ENCODE results near the gene TMEM237.

Gene TMEM237

GRCh38 chr2:201656740-201657139, 13.4 kb upstream of the TMEM237 start:
- no peaks in the 10 kb centered on the region for H3K9me3 ChIP-seq
- no peak overlapping the region for H3K4me3 ChIP-seq
- no peak for DNase-seq (ENCODE audit: low spot score in 2 of 2)
- no peaks in the 10 kb centered on the region; the same call in 1 of the 2 replicates for H3K27me3 ChIP-seq (ENCODE audit: low read depth)
- H3K36me3 ChIP-seq (replicated peaks): no peaks in the 10 kb centered on the region
- in situ Hi-C loops (cut with MboI; ENCODE audit: low sequenced_read_pairs): no loop called here
- H3K4me1 ChIP-seq: no peaks in the 10 kb centered on the region

- Histone ChIP-seq H3K4me1 (no peaks in the 10 kb centered on the region), H3K9me3 (no peaks in the 10 kb centered on the region), H3K36me3 (replicated peaks) (no peaks in the 10 kb centered on the region), H3K4me3 (no peak overlapping the region), H3K27me3 (ENCODE audit: low read depth) (no peaks in the 10 kb centered on the region; the same call in 1 of the 2 replicates)
- no peak for DNase-seq (ENCODE audit: low spot score in 2 of 2)
- in situ Hi-C loops (cut with MboI; ENCODE audit: low sequenced_read_pairs): no loop called here
Observed at GRCh38 chr2:201656102-201656501, 12.8 kb upstream of the TMEM237 start.

- in situ Hi-C loops (cut with MboI; ENCODE audit: low sequenced_read_pairs): no loop called here
Observed at GRCh38 chr2:201654616-201655384, 11.5 kb upstream of the TMEM237 start.

GRCh38 chr2:201653221-201653620, 9.9 kb upstream of the TMEM237 start:
- no peak for DNase-seq (ENCODE audit: low spot score in 2 of 2)
- Histone ChIP-seq H3K27me3 (ENCODE audit: low read depth) (no peaks in the 10 kb centered on the region; the same call in 1 of the 2 replicates), H3K36me3 (replicated peaks) (no peaks in the 10 kb centered on the region), H3K9me3 (no peaks in the 10 kb centered on the region), H3K4me3 (no peak overlapping the region), H3K4me1 (no peaks in the 10 kb centered on the region)
- in situ Hi-C loops (cut with MboI; ENCODE audit: low sequenced_read_pairs): no loop called here

More at GRCh38 chr2:201654616-201655384, 11.5 kb upstream of the TMEM237 start:
- H3K4me1 ChIP-seq: no peaks in the 10 kb centered on the region
- DNase-seq (ENCODE audit: low spot score in 2 of 2): no peak
- no peak overlapping the region for H3K4me3 ChIP-seq
- no peaks in the 10 kb centered on the region for H3K9me3 ChIP-seq
- no peaks in the 10 kb centered on the region for H3K36me3 ChIP-seq (replicated peaks)
- no peaks in the 10 kb centered on the region; the same call in 1 of the 2 replicates for H3K27me3 ChIP-seq (ENCODE audit: low read depth)

- DNase-seq (ENCODE audit: low spot score in 2 of 2): no peak
- Histone ChIP-seq H3K4me1 (no peaks in the 10 kb centered on the region), H3K9me3 (no peaks in the 10 kb centered on the region), H3K4me3 (no peak overlapping the region), H3K36me3 (replicated peaks) (no peaks in the 10 kb centered on the region), H3K27me3 (ENCODE audit: low read depth) (no peaks in the 10 kb centered on the region; the same call in 1 of the 2 replicates)
- in situ Hi-C loops (cut with MboI; ENCODE audit: low sequenced_read_pairs): no loop called here
Observed at GRCh38 chr2:201649442-201649841, 6.1 kb upstream of the TMEM237 start.

GRCh38 chr2:201647431-201647830, 4.1 kb upstream of the TMEM237 start:
- DNase-seq (ENCODE audit: low spot score in 2 of 2): no peak
- Histone ChIP-seq H3K4me3 (no peak overlapping the region), H3K36me3 (replicated peaks) (no peaks in the 10 kb centered on the region), H3K4me1 (no peaks in the 10 kb centered on the region), H3K27me3 (ENCODE audit: low read depth) (no peaks in the 10 kb centered on the region; the same call in 1 of the 2 replicates), H3K9me3 (no peaks in the 10 kb centered on the region)
- in situ Hi-C loops (cut with MboI; ENCODE audit: low sequenced_read_pairs): no loop called here

- DNase-seq (ENCODE audit: low spot score in 2 of 2): no peak
- no peak overlapping the region for H3K4me3 ChIP-seq
- H3K27me3 ChIP-seq (ENCODE audit: low read depth): no peaks in the 10 kb centered on the region
- H3K9me3 ChIP-seq: no peaks in the 10 kb centered on the region
- no peaks in the 10 kb centered on the region for H3K36me3 ChIP-seq (replicated peaks)
- in situ Hi-C loops (cut with MboI; ENCODE audit: low sequenced_read_pairs): no loop called here
- no peaks in the 10 kb centered on the region for H3K4me1 ChIP-seq
Observed at GRCh38 chr2:201644001-201644400, 698 bp upstream of the TMEM237 start.

- peak; percentile 72 to 91 for DNase-seq (ENCODE audit: low spot score in 2 of 2)
- H3K4me1 ChIP-seq: no peaks in the 10 kb centered on the region
- in situ Hi-C loops (cut with MboI; ENCODE audit: low sequenced_read_pairs): no loop called here
- H3K36me3 ChIP-seq (replicated peaks): peaks cover 7% of the 10 kb centered on the region; the same call in 1 of the 2 replicates
- H3K27me3 ChIP-seq (ENCODE audit: low read depth): no peaks in the 10 kb centered on the region
- H3K4me3 ChIP-seq: peak overlapping the region; percentile 75
- H3K9me3 ChIP-seq: no peaks in the 10 kb centered on the region
Observed at GRCh38 chr2:201642579-201643215, 606 bp downstream of the TMEM237 start.

GRCh38 chr2:201642086-201642578, 1.2 kb downstream of the TMEM237 start:
- H3K4me3 ChIP-seq: peak overlapping the region; percentile 75
- DNase-seq (ENCODE audit: low spot score in 2 of 2): peak in 1 of 2 experiments; percentile 64
- in situ Hi-C loops (cut with MboI; ENCODE audit: low sequenced_read_pairs): no loop called here
- peaks cover 7% of the 10 kb centered on the region; the same call in 1 of the 2 replicates for H3K36me3 ChIP-seq (replicated peaks)
- no peaks in the 10 kb centered on the region for H3K9me3 ChIP-seq
- no peaks in the 10 kb centered on the region for H3K4me1 ChIP-seq
- no peaks in the 10 kb centered on the region for H3K27me3 ChIP-seq (ENCODE audit: low read depth)

- Histone ChIP-seq H3K4me3 (no peak overlapping the region), H3K36me3 (replicated peaks) (peaks cover 13% of the 10 kb centered on the region), H3K9me3 (no peaks in the 10 kb centered on the region), H3K4me1 (no peaks in the 10 kb centered on the region), H3K27me3 (ENCODE audit: low read depth) (no peaks in the 10 kb centered on the region)
- in situ Hi-C loops (cut with MboI; ENCODE audit: low sequenced_read_pairs): no loop called here
- DNase-seq (ENCODE audit: low spot score in 2 of 2): no peak
Observed at GRCh38 chr2:201639205-201639604, 4.1 kb downstream of the TMEM237 start.

GRCh38 chr2:201638326-201638725, 5.0 kb downstream of the TMEM237 start:
- in situ Hi-C loops (cut with MboI; ENCODE audit: low sequenced_read_pairs): no loop called here
- Histone ChIP-seq H3K36me3 (replicated peaks) (peaks cover 13% of the 10 kb centered on the region), H3K9me3 (no peaks in the 10 kb centered on the region), H3K27me3 (ENCODE audit: low read depth) (no peaks in the 10 kb centered on the region), H3K4me1 (no peaks in the 10 kb centered on the region), H3K4me3 (no peak overlapping the region)
- DNase-seq (ENCODE audit: low spot score in 2 of 2): no peak

- in situ Hi-C loops (cut with MboI; ENCODE audit: low sequenced_read_pairs): no loop called here
- H3K4me1 ChIP-seq: 0 out of 2 replicates have a peak, but pooled peaks cover 5% of the 10 kb centered on the region
- no peak for DNase-seq (ENCODE audit: low spot score in 2 of 2)
- no peak overlapping the region for H3K4me3 ChIP-seq
- H3K27me3 ChIP-seq (ENCODE audit: low read depth): no peaks in the 10 kb centered on the region
- peaks cover 27% of the 10 kb centered on the region for H3K36me3 ChIP-seq (replicated peaks)
- no peaks in the 10 kb centered on the region for H3K9me3 ChIP-seq
Observed at GRCh38 chr2:201633661-201634249, 9.5 kb downstream of the TMEM237 start.

GRCh38 chr2:201631041-201631440, 12.3 kb downstream of the TMEM237 start:
- Histone ChIP-seq H3K36me3 (replicated peaks) (peaks cover 15% of the 10 kb centered on the region), H3K4me3 (no peak overlapping the region), H3K4me1 (0 out of 2 replicates have a peak, but pooled peaks cover 5% of the 10 kb centered on the region), H3K9me3 (no peaks in the 10 kb centered on the region), H3K27me3 (ENCODE audit: low read depth) (no peaks in the 10 kb centered on the region)
- DNase-seq (ENCODE audit: low spot score in 2 of 2): no peak
- in situ Hi-C loops (cut with MboI; ENCODE audit: low sequenced_read_pairs): no loop called here

- Histone ChIP-seq H3K36me3 (replicated peaks) (peaks cover 13% of the 10 kb centered on the region), H3K4me3 (no peak overlapping the region), H3K9me3 (no peaks in the 10 kb centered on the region), H3K4me1 (0 out of 2 replicates have a peak, but pooled peaks cover 5% of the 10 kb centered on the region), H3K27me3 (ENCODE audit: low read depth) (no peaks in the 10 kb centered on the region)
- in situ Hi-C loops (cut with MboI; ENCODE audit: low sequenced_read_pairs): no loop called here
- peak in 1 of 2 experiments; percentile 41 for DNase-seq (ENCODE audit: low spot score in 2 of 2)
Observed at GRCh38 chr2:201630577-201630976, 12.7 kb downstream of the TMEM237 start.

All from HAP-1 (cell line).